H1 (cell line): Measurements from ENCODE around the gene LRRC18. TPM values are rescaled to one million over a fixed set of nuclear protein-coding genes. Genes with fewer than 3 reads are reported as not detected.

Experiments
- CTCF ChIA-PET: fragments of 300-600 bp; sonication (Branson Sonifier 250); formaldehyde crosslinking; loops from one replicate; lab custom pipeline; 2021; ENCODE audit not compliant: partially characterized antibody; lab: Charles Lee
- POLR2A ChIA-PET: fragments of 300-600 bp; sonication (Branson Sonifier 250); formaldehyde crosslinking; loops from one replicate; lab custom pipeline; 2021; ENCODE audit warnings: inconsistent platforms; ENCODE audit not compliant: partially characterized antibody; lab: Charles Lee
- DNase-seq, 2 experiments: peaks; one replicate each; pipeline versions ENCODE4 v3.0.0 to v3.0.0-alpha.2; 2010 to 2022; ENCODE audit warnings: low spot score in 2 of 2, low read depth in 1 of 2, mixed read lengths in 1 of 2
- FAIRE-seq: peaks from 2 replicates; lab custom pipeline; 2011; peaks lifted over from hg19 to GRCh38; lab: Jason Lieb, UNC
- H2AFZ ChIP-seq: 2 replicates; pipeline ENCODE4 v1.8.1; 2012; ENCODE audit warnings: low read length, inconsistent platforms
- H2AK5ac ChIP-seq: 2 replicates; pipeline ENCODE4 v1.6.1; 2013; ENCODE audit warnings: low read depth, low read length
- H2BK120ac ChIP-seq: replicated peaks from 2 replicates; pipeline ENCODE3; 2013; ENCODE audit warnings: low read depth, low read length, inconsistent platforms
- H2BK12ac ChIP-seq: 2 replicates; pipeline ENCODE4 v1.6.1; 2013; ENCODE audit warnings: low read depth, low read length
- H2BK15ac ChIP-seq: 2 replicates; pipeline ENCODE4 v1.6.1; 2013; ENCODE audit warnings: low read length
- H2BK20ac ChIP-seq: 2 replicates; pipeline ENCODE4 v1.6.1; 2013; ENCODE audit warnings: low read length
- H2BK5ac ChIP-seq: 2 replicates; pipeline ENCODE4 v1.6.1; 2013; ENCODE audit warnings: low read depth, low read length
- H3K14ac ChIP-seq: 2 replicates; pipeline ENCODE4 v1.6.1; 2013; ENCODE audit warnings: inconsistent platforms; ENCODE audit not compliant: insufficient read length
- H3K18ac ChIP-seq: 2 replicates; pipeline ENCODE4 v1.6.1; 2013; ENCODE audit warnings: low read length; ENCODE audit errors: extremely low read depth
- H3K23ac ChIP-seq: 2 replicates; pipeline ENCODE4 v1.6.1; 2013; ENCODE audit warnings: inconsistent platforms; ENCODE audit not compliant: insufficient read length
- H3K23me2 ChIP-seq: 2 replicates; pipeline ENCODE4 v1.6.1; 2013; ENCODE audit warnings: low read depth, low read length
- H3K27ac ChIP-seq: 2 replicates; pipeline ENCODE4 v1.6.1; 2011; ENCODE audit warnings: low read depth, low read length, inconsistent platforms
- H3K27me3 ChIP-seq, 4 experiments: replicated peaks in 1 of 4; 1 replicate in 1 of 4; 2 replicates in 3 of 4; pipeline versions ENCODE4 v1.6.1 to v1.8.1; 2011 to 2013; ENCODE audit warnings: low read length in 3 of 4, mild to moderate bottlenecking in 3 of 4, inconsistent platforms in 2 of 4, mixed read lengths in 2 of 4, moderate library complexity in 1 of 4; ENCODE audit not compliant: control insufficient read depth in 3 of 4, insufficient read depth in 3 of 4; ENCODE audit errors: extremely low read depth in 1 of 4
- H3K36me3 ChIP-seq, 4 experiments: 2 replicates each; pipeline versions ENCODE4 v1.6.1 to v1.8.1; 2011 to 2013; ENCODE audit warnings: mild to moderate bottlenecking in 4 of 4, low read length in 3 of 4, moderate library complexity in 2 of 4, control low read depth in 1 of 4, inconsistent platforms in 1 of 4; ENCODE audit not compliant: insufficient read depth in 4 of 4, control insufficient read depth in 2 of 4
- H3K4ac ChIP-seq: replicated peaks from 2 replicates; pipeline ENCODE3; 2013; ENCODE audit warnings: low read length, low read depth, mixed read lengths, inconsistent platforms; ENCODE audit not compliant: insufficient read length
- H3K4me1 ChIP-seq, 4 experiments: replicated peaks in 1 of 4; 1 replicate in 1 of 4; 2 replicates in 3 of 4; pipeline versions ENCODE4 v1.6.1 to v1.8.1; 2011 to 2013; ENCODE audit warnings: low read length in 3 of 4, inconsistent platforms in 2 of 4, mixed read lengths in 1 of 4; ENCODE audit not compliant: insufficient read depth in 4 of 4, control insufficient read depth in 3 of 4
- H3K4me2 ChIP-seq, 2 experiments: 2 replicates each; pipeline versions ENCODE4 v1.6.1 to v1.8.1; 2011 to 2013; ENCODE audit warnings: low read depth in 2 of 2, low read length in 2 of 2, control low read depth in 1 of 2, inconsistent platforms in 1 of 2, mild to moderate bottlenecking in 1 of 2; ENCODE audit not compliant: insufficient read depth in 1 of 2
- H3K4me3 ChIP-seq, 4 experiments: fragments of 200-600, 300-600 bp in 1 of 4; sonication (generic), shearing (Covaris generic), sonication (Bioruptor Twin) in 1 of 4; 2 replicates each; pipeline versions ENCODE4 v1.5.1 to v1.8.1; 2011 to 2016; ENCODE audit warnings: low read length in 4 of 4, low read depth in 3 of 4, control low read depth in 2 of 4, inconsistent platforms in 2 of 4, mild to moderate bottlenecking in 2 of 4, mixed read lengths in 1 of 4, moderate library complexity in 1 of 4; ENCODE audit not compliant: insufficient read depth in 2 of 4; ENCODE audit errors: extremely low read depth in 1 of 4
- H3K56ac ChIP-seq: replicated peaks from 2 replicates; pipeline ENCODE3; 2013; ENCODE audit warnings: low read depth, mild to moderate bottlenecking, mixed read lengths, low read length, inconsistent platforms; ENCODE audit not compliant: insufficient read length
- H3K79me1 ChIP-seq: 2 replicates; pipeline ENCODE4 v1.6.1; 2013; ENCODE audit warnings: low read depth, low read length, control low read depth
- H3K79me2 ChIP-seq, 2 experiments: 2 replicates each; pipeline versions ENCODE4 v1.6.1 to v1.8.1; 2012 to 2013; ENCODE audit warnings: low read length in 2 of 2, mild to moderate bottlenecking in 2 of 2, inconsistent platforms in 1 of 2; ENCODE audit not compliant: insufficient read depth in 2 of 2, control insufficient read depth in 1 of 2
- H3K9ac ChIP-seq, 4 experiments: replicated peaks in 1 of 4; 1 replicate in 1 of 4; 2 replicates in 3 of 4; pipeline versions ENCODE4 v1.6.1 to v1.8.1; 2011 to 2013; ENCODE audit warnings: low read depth in 3 of 4, low read length in 3 of 4, control low read depth in 2 of 4, mild to moderate bottlenecking in 2 of 4, moderate library complexity in 2 of 4, inconsistent platforms in 1 of 4; ENCODE audit errors: extremely low read depth in 1 of 4
- H3K9me3 ChIP-seq, 2 experiments: 2 replicates each; pipeline versions ENCODE4 v1.6.1 to v1.8.1; 2012 to 2013; ENCODE audit warnings: mild to moderate bottlenecking in 2 of 2, moderate library complexity in 2 of 2, control low read depth in 1 of 2, inconsistent platforms in 1 of 2, low read depth in 1 of 2, low read length in 1 of 2, mixed read lengths in 1 of 2; ENCODE audit not compliant: insufficient read depth in 2 of 2
- H4K20me1 ChIP-seq, 2 experiments: replicated peaks in 1 of 2; 2 replicates each; pipeline versions ENCODE3 to v1.8.1; 2011 to 2013; ENCODE audit warnings: inconsistent platforms in 2 of 2, low read length in 2 of 2, mild to moderate bottlenecking in 1 of 2; ENCODE audit not compliant: insufficient read depth in 2 of 2, control insufficient read depth in 1 of 2
- H4K5ac ChIP-seq: 2 replicates; pipeline ENCODE4 v1.6.1; 2013; ENCODE audit warnings: low read length, low read depth, mixed read lengths, inconsistent platforms; ENCODE audit not compliant: insufficient read length
- H4K8ac ChIP-seq: 2 replicates; pipeline ENCODE4 v1.8.0; 2013; ENCODE audit warnings: mild to moderate bottlenecking, moderate library complexity, low read length, inconsistent platforms; ENCODE audit not compliant: insufficient read depth; ENCODE audit errors: extremely low read depth
- H4K91ac ChIP-seq: replicated peaks from 2 replicates; pipeline ENCODE3; 2013; ENCODE audit warnings: low read length, mixed read lengths, inconsistent platforms; ENCODE audit not compliant: insufficient read length
- CBX8 ChIP-seq: fragments of 300-800, 300-1000 bp; sonication (generic); IDR thresholded peaks from 2 replicates; pipeline ENCODE4 v1.7.1; 2016; ENCODE audit warnings: low read depth, low read length, borderline replicate concordance
- EGR1 ChIP-seq: IDR thresholded peaks from 2 replicates; pipeline ENCODE4 v1.6.1; 2011; ENCODE audit warnings: low read depth, low read length, borderline replicate concordance
- FOSL1 ChIP-seq: IDR thresholded peaks from 2 replicates; pipeline ENCODE4 v1.6.1; 2011; ENCODE audit warnings: mild to moderate bottlenecking, low read depth, low read length, moderate library complexity; ENCODE audit not compliant: insufficient read depth
- MAFK ChIP-seq: IDR thresholded peaks from 2 replicates; pipeline ENCODE4 v1.6.1; 2012; ENCODE audit warnings: low read depth, mild to moderate bottlenecking, improper control_type of control experiment, low read length
- MAX ChIP-seq: IDR thresholded peaks from 2 replicates; pipeline ENCODE4 v1.6.1; 2012; ENCODE audit warnings: inconsistent platforms
- SIN3A ChIP-seq, 2 experiments: IDR thresholded peaks in 1 of 2; conservative IDR thresholded peaks in 1 of 2; 2 replicates each; pipeline ENCODE4 v1.6.1; 2011 to 2012; ENCODE audit warnings: low read length in 2 of 2, improper control_type of control experiment in 1 of 2, low read depth in 1 of 2, mild to moderate bottlenecking in 1 of 2
- WGBS, 2 experiments: shearing (Covaris generic) in 1 of 2; methylation state at CpG; one replicate each; pipeline versions ENCODE4 v1.1.6 to v1.1.7; 2013 to 2015; ENCODE audit warnings: low lambda C conversion rate in 2 of 2, mixed read lengths in 2 of 2, inconsistent platforms in 1 of 2, low coverage in 1 of 2, missing lambda C conversion rate in 1 of 2; ENCODE audit not compliant: insufficient replicate concordance in 2 of 2, insufficient coverage in 1 of 2, insufficient read length in 1 of 2; ENCODE audit errors: extremely low coverage in 1 of 2, missing lambda C conversion rate in 1 of 2; 5-methylcytosine and 5-hydroxymethylcytosine counted together
- polyA plus RNA-seq, 7 experiments: library from polyadenylated mRNA; depleted of rRNA in 3 of 7; stranded (reverse) in 5 of 7; unstranded in 2 of 7; fragments of >200 nt in 5 of 7; fragments of 200-250 nt in 2 of 7; gene quantifications; 1 replicate in 5 of 7; 2 replicates in 1 of 7; 4 replicates in 1 of 7; pipeline versions ENCODE4 v1.2.1 to v1.2.3, GENCODE V29; 2011 to 2013; ENCODE audit warnings: missing spikeins in 2 of 7, mixed read lengths in 2 of 7
- total RNA-seq: library from RNA; stranded (reverse); fragmentation: NEBNext Ultra II Directional; extraction: Animal tissue kit (Norgen Biotek cat#: 25700); gene quantifications from 2 replicates; pipeline ENCODE4 v1.2.1, GENCODE V29; 2021

Gene LRRC18
- total and polyA plus RNA-seq, 2 of the 8 experiments (the other 6 are each of a cell fraction or from before 2014, with no cell fraction given): not detected

GRCh38 chr10:48982584-48982983 lies 42.9 kb upstream of the LRRC18 start:
- no peak for TF ChIP-seq MAFK
- no peak for TF ChIP-seq SIN3A (conservative IDR thresholded peaks at IDR 0.05 in 1 of 2, IDR thresholded peaks at IDR 0.05 in 1 of 2; ENCODE audit: low read depth in 1 of 2, low read length in 2 of 2)
- no peak for TF ChIP-seq FOSL1
- no peak for TF ChIP-seq CBX8
- TF ChIP-seq EGR1: no peak
- no peak for TF ChIP-seq MAX
- no peak overlapping the region for H2AK5ac ChIP-seq
- H3K9ac ChIP-seq: no peak overlapping the region
- no peak for DNase-seq
- H4K91ac ChIP-seq: no peak overlapping the region
- H4K8ac ChIP-seq: no peak overlapping the region
- H3K4me1 ChIP-seq: no peaks in the 10 kb centered on the region
- H3K4me2 ChIP-seq: no peak overlapping the region
- no peaks in the 10 kb centered on the region for H3K9me3 ChIP-seq
- no peak overlapping the region for H3K23ac ChIP-seq
- H3K79me1 ChIP-seq: no peaks in the 10 kb centered on the region
- H3K27ac ChIP-seq: no peak overlapping the region
- H2BK120ac ChIP-seq: no peak overlapping the region
- H4K5ac ChIP-seq: no peak overlapping the region
- H4K20me1 ChIP-seq: no peaks in the 10 kb centered on the region
- ChIA-PET CTCF (interaction anchor here (0.8 to 2.9 kb wide), 9 partner anchors 11 to 325 kb away, joined by 3 to 17 read pairs (median 4); no protein-coding TSS in a partner anchor), POLR2A (no interaction called here)
- H2AFZ ChIP-seq: no peak overlapping the region
- H3K4ac ChIP-seq: no peak overlapping the region
- no peak for FAIRE-seq
- no peak overlapping the region for H3K56ac ChIP-seq
- H2BK5ac ChIP-seq: no peak overlapping the region
- H2BK15ac ChIP-seq: no peak overlapping the region
- no peak overlapping the region for H2BK20ac ChIP-seq
- no peaks in the 10 kb centered on the region for H3K36me3 ChIP-seq
- no peak overlapping the region for H3K4me3 ChIP-seq
- no peak overlapping the region for H3K18ac ChIP-seq
- 92% methylated on average over 5 of the region's 5 CpGs; no CpG with 5 or more reads in 1 of the 2 experiments for WGBS, 2 experiments
- no peaks in the 10 kb centered on the region for H3K79me2 ChIP-seq
- H3K23me2 ChIP-seq: peaks cover 2% of the 10 kb centered on the region; the same call in 1 of the 2 replicates
- no peaks in the 10 kb centered on the region for H3K27me3 ChIP-seq
- no peak overlapping the region for H2BK12ac ChIP-seq
- H3K14ac ChIP-seq: no peak overlapping the region
